ENCODE measurements around the gene ARFRP1.

DNA sequence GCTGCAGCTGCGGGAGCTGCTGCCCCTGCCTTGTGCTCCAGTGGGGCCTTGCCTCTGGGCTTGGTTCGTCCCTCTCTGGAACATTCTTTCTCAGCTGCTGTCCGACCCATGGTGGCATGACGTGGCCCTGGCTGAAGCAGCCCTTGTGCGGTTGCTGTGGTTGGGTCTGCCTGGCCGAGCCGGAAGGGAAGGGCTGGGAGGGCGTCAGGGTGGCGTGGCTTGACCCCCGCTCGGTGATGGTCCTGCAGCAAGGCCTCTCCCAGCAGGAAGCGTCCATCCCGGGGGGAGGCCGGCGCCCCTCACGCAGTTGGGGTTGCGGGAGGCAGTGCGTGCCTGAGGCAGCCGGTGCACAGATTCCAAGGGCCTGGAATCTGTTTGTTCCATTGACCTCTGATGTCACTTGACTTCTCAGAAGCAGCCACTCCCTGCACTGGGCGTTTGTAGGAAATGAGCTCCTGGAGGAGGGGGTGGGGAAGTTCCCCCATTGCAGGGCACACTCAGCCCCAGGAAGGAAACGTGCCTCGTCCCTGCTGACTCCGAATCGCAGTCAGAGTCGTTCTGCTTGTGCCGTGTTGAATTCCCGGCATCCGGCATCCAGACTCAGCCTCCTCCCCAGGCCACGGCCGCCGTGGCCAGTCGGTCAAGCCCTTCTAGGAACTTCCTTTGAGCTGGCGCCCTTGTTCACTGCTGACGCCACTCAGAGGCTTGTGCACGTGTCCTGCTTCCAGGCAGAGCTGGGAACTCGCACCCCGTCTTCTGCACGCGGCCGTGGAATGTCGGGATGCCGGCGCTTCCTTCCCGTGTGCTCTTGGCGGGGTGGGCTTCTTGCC is 21.1 kb downstream of the ARFRP1 start:
- TF ChIP-seq, protein P1, sequence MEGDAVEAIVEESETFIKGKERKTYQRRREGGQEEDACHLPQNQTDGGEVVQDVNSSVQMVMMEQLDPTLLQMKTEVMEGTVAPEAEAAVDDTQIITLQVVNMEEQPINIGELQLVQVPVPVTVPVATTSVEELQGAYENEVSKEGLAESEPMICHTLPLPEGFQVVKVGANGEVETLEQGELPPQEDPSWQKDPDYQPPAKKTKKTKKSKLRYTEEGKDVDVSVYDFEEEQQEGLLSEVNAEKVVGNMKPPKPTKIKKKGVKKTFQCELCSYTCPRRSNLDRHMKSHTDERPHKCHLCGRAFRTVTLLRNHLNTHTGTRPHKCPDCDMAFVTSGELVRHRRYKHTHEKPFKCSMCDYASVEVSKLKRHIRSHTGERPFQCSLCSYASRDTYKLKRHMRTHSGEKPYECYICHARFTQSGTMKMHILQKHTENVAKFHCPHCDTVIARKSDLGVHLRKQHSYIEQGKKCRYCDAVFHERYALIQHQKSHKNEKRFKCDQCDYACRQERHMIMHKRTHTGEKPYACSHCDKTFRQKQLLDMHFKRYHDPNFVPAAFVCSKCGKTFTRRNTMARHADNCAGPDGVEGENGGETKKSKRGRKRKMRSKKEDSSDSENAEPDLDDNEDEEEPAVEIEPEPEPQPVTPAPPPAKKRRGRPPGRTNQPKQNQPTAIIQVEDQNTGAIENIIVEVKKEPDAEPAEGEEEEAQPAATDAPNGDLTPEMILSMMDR (IDR thresholded peaks at IDR 0.05), result no peak
- TF ChIP-seq POLR2A (IDR thresholded peaks at IDR 0.05), result no peak
- TF ChIP-seq EP300 (IDR thresholded peaks at IDR 0.05), result peak; percentile 67
- TF ChIP-seq POLR2AphosphoS5 (IDR thresholded peaks at IDR 0.05), result peak; percentile 9 to 76 (median 66)

Data from stomach (tissue), 4 donors.